Measurements from ENCODE around the gene RFTN1. TPM values are rescaled to one million over a fixed set of nuclear protein-coding genes. Genes with fewer than 3 reads are reported as not detected.

The RFTN1 gene
- total and polyA plus RNA-seq, 9 donors: 25.2 to 63.1 (median 46.4) TPM

- H3K27me3 ChIP-seq: no peaks in the 10 kb centered on the region
- H3K36me3 ChIP-seq: no peaks in the 10 kb centered on the region
- H3K9me3 ChIP-seq: no peaks in the 10 kb centered on the region
- H3K4me3 ChIP-seq: no peak overlapping the region
- DNase-seq: peak; percentile 61 to 77 (median 73)
- H3K27ac ChIP-seq: peak overlapping the region in 1 of 2 donors; percentile 36
- no peak for TF ChIP-seq EP300 (IDR thresholded peaks at IDR 0.05)
- no peak for TF ChIP-seq CTCF (IDR thresholded peaks at IDR 0.05)
- WGBS, 3 donors: 65 to 73% (median 70%) methylated on average over 15 of the region's 15 CpGs
- H3K4me1 ChIP-seq (ENCODE audit: insufficient read depth): peaks cover 1% of the 10 kb centered on the region
- intact Hi-C loops (cut with DNase I): no loop called here
Observed at GRCh38 chr3:16329036-16329825, 184.3 kb downstream of the RFTN1 start.

- Histone ChIP-seq H3K9me3 (no peaks in the 10 kb centered on the region), H3K27ac (peak overlapping the region in 1 of 2 donors; percentile 3), H3K4me3 (no peak overlapping the region), H3K27me3 (no peaks in the 10 kb centered on the region), H3K36me3 (no peaks in the 10 kb centered on the region), H3K4me1 (ENCODE audit: insufficient read depth) (peaks cover 1% of the 10 kb centered on the region)
- 95 to 97% (median 97%) methylated on average over 6 of the region's 6 CpGs for WGBS, 3 donors
- DNase-seq: no peak
- intact Hi-C loops (cut with DNase I): no loop called here
- TF ChIP-seq EP300 (IDR thresholded peaks at IDR 0.05): no peak
- TF ChIP-seq POLR2A (IDR thresholded peaks at IDR 0.05): no peak
- TF ChIP-seq CTCF (IDR thresholded peaks at IDR 0.05): no peak
Observed at GRCh38 chr3:16328124-16328523, 185.4 kb downstream of the RFTN1 start.

- Histone ChIP-seq H3K9me3 (no peaks in the 10 kb centered on the region), H3K4me1 (ENCODE audit: insufficient read depth) (peaks cover 1% of the 10 kb centered on the region), H3K27me3 (no peaks in the 10 kb centered on the region), H3K27ac (no peak overlapping the region), H3K36me3 (no peaks in the 10 kb centered on the region), H3K4me3 (no peak overlapping the region)
- DNase-seq: no peak
- TF ChIP-seq EP300 (IDR thresholded peaks at IDR 0.05) (no peak), CTCF (IDR thresholded peaks at IDR 0.05) (no peak), POLR2A (IDR thresholded peaks at IDR 0.05) (no peak)
- intact Hi-C loops (cut with DNase I): no loop called here
- WGBS, 3 donors: 82 to 93% (median 90%) methylated on average over 15 of the region's 15 CpGs
Observed at GRCh38 chr3:16326724-16327349, 186.7 kb downstream of the RFTN1 start.

GRCh38 chr3:16325850-16326249, 187.6 kb downstream of the RFTN1 start:
- peak in 1 of 5 donors; percentile 4 for DNase-seq
- Histone ChIP-seq H3K27ac (no peak overlapping the region), H3K4me3 (no peak overlapping the region), H3K36me3 (no peaks in the 10 kb centered on the region), H3K27me3 (no peaks in the 10 kb centered on the region), H3K4me1 (ENCODE audit: insufficient read depth) (peaks cover 1% of the 10 kb centered on the region), H3K9me3 (no peaks in the 10 kb centered on the region)
- TF ChIP-seq EP300 (IDR thresholded peaks at IDR 0.05): no peak
- TF ChIP-seq POLR2A (IDR thresholded peaks at IDR 0.05): no peak
- no peak for TF ChIP-seq CTCF (IDR thresholded peaks at IDR 0.05)
- WGBS, 3 donors: 98 to 100% (median 100%) methylated on average over 4 of the region's 4 CpGs
- intact Hi-C loops (cut with DNase I): no loop called here

All from ovary (tissue), 9 donors.